HG02981 (cell line): ENCODE data around the gene VPS13A.

Experiments used
- ATAC-seq: cut with Tn5 transposase; IDR thresholded peaks from one replicate; pipeline ENCODE4 v1.9.1; 2021; ENCODE audit warnings: mild to moderate bottlenecking, moderate library complexity; ENCODE audit not compliant: unreplicated experiment

The VPS13A gene

GRCh38 chr9:77177143-77177893, at the start of gene VPS13A:
TSS of gene VPS13A (plus strand) at chr9:77177534. CDS start at chr9:77177705, 171 bp downstream.
- ATAC-seq: peak; percentile 80

- ATAC-seq: no peak
These were observed 49.1 kb upstream of the VPS13A start for GRCh38 chr9:77128125-77128789.

- no peak for ATAC-seq
These were observed 45.9 kb upstream of the VPS13A start for GRCh38 chr9:77131399-77131798.

- no peak for ATAC-seq
These were observed 44.3 kb upstream of the VPS13A start for GRCh38 chr9:77133011-77133410.

- no peak for ATAC-seq
These were observed 35.0 kb upstream of the VPS13A start for GRCh38 chr9:77142366-77142765.

- ATAC-seq: no peak
These were observed 27.5 kb upstream of the VPS13A start for GRCh38 chr9:77149879-77150278.

GRCh38 chr9:77152289-77152688, 25.0 kb upstream of the VPS13A start:
- ATAC-seq: no peak

GRCh38 chr9:77156646-77157371, 20.5 kb upstream of the VPS13A start:
- no peak for ATAC-seq

- no peak for ATAC-seq
These were observed 18.4 kb upstream of the VPS13A start for GRCh38 chr9:77158772-77159513.

GRCh38 chr9:77161191-77161590, 16.1 kb upstream of the VPS13A start:
- ATAC-seq: no peak

- no peak for ATAC-seq
These were observed 15.4 kb upstream of the VPS13A start for GRCh38 chr9:77161966-77162365.

GRCh38 chr9:77162366-77162765, 15.0 kb upstream of the VPS13A start:
- ATAC-seq: no peak

- ATAC-seq: no peak
These were observed 13.4 kb upstream of the VPS13A start for GRCh38 chr9:77163884-77164283.

- no peak for ATAC-seq
These were observed 11.1 kb upstream of the VPS13A start for GRCh38 chr9:77166193-77166592.

GRCh38 chr9:77170991-77171699, 6.2 kb upstream of the VPS13A start:
- no peak for ATAC-seq

GRCh38 chr9:77175151-77175550, 2.2 kb upstream of the VPS13A start:
- ATAC-seq: no peak

- no peak for ATAC-seq
These were observed 1.2 kb upstream of the VPS13A start for GRCh38 chr9:77176106-77176505.

- no peak for ATAC-seq
These were observed 620 bp upstream of the VPS13A start for GRCh38 chr9:77176686-77177142.

- peak; percentile 14 for ATAC-seq
These were observed 810 bp downstream of the VPS13A start for GRCh38 chr9:77177894-77178794.
